ENCODE data around the gene GPHA2.

- TF ChIP-seq SIN3A (IDR thresholded peaks at IDR 0.05; ENCODE audit: borderline replicate concordance, low read depth, low read length) (no peak), SMC3 (IDR thresholded peaks at IDR 0.05; ENCODE audit: low read depth, low read length) (no peak), RXRA (IDR thresholded peaks at IDR 0.05; ENCODE audit: borderline replicate concordance, low read depth) (no peak), FOXJ3 (CRISPR knock-in tag; IDR thresholded peaks at IDR 0.05) (no peak), CTCF (IDR thresholded peaks at IDR 0.05) (no peak), RAD21 (IDR thresholded peaks at IDR 0.05; ENCODE audit: low read length) (no peak)
Observed at GRCh38 chr11:64898076-64898445, 37.6 kb downstream of the GPHA2 start.
